ENCODE measurements around the gene PPBP.

- TF ChIP-seq POLR2A (IDR thresholded peaks at IDR 0.05; ENCODE audit: borderline replicate concordance, extremely low read depth, insufficient read depth, insufficient read length) (no peak), ZFX (IDR thresholded peaks at IDR 0.05) (no peak)
These were observed 1.9 kb upstream of the PPBP start for GRCh38 chr4:73989928-73990327.
